GM12892 (cell line): ENCODE measurements around the gene TCAP.

Experiments used
- POLR2A ChIP-seq: IDR thresholded peaks from 2 replicates; pipeline ENCODE4 v1.6.1; 2011; ENCODE audit warnings: low read depth, low read length, control low read depth
- POLR2AphosphoS5 ChIP-seq: IDR thresholded peaks from 2 replicates; pipeline ENCODE4 v1.6.1; 2011; ENCODE audit warnings: low read depth, low read length, control low read depth
- TAF1 ChIP-seq: IDR thresholded peaks from 2 replicates; pipeline ENCODE4 v1.6.1; 2011; ENCODE audit warnings: low read depth, mild to moderate bottlenecking, control low read depth, low read length, borderline replicate concordance

DNA sequence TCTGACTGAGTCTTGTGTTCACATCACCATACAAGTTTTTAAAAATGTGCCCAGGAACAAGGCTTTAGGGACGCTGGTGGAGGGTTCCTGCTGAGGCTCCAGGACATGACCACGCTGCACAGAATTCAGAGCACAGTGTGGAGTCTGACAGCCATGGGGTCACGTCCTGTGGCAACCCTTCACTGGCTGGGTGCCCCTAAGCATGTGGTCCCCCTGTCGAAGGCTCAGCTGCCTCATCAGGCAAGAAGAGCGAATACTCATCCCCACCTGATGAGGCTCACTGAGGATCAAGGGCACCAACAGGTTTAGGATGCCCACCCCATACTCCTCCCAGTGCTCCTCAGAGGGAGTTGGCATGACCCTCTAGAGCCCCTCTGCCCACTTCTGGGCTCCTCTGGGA is 9.0 kb downstream of the TCAP start:
- no peak for TF ChIP-seq POLR2A
- TF ChIP-seq POLR2AphosphoS5 = no peak
- TF ChIP-seq TAF1 = no peak
